Activated B cell treated with CpG ODN at 0.5 μM for 24 hours (primary cell): ENCODE data around the gene DOC2B. TPM values are rescaled to one million over a fixed set of nuclear protein-coding genes. Genes with fewer than 3 reads are reported as not detected.
"Not testable (repeated sequence)": the region's sequence is repeated elsewhere in the genome, so short reads cannot be mapped to it uniquely, and the experiment has no call there.

ENCODE experiments used
- ATAC-seq: fragments of 200-7000 bp; cut with Tn5 transposase; one replicate; pipeline ENCODE4 v1.10.0; 2021; ENCODE audit warnings: low read depth, mild to moderate bottlenecking, moderate library complexity
- CTCF ChIA-PET: fragments of 350-600 bp; sonication (Branson Sonifier 250); formaldehyde crosslinking; loops from one replicate; lab custom pipeline; 2021; ENCODE audit warnings: antibody characterized with exemption; lab: Charles Lee
- POLR2A ChIA-PET: fragments of 350-600 bp; sonication (Branson Sonifier 250); formaldehyde crosslinking; loops from one replicate; lab custom pipeline; 2021; ENCODE audit warnings: antibody characterized with exemption; lab: Charles Lee
- DNase-seq: peaks from one replicate; pipeline ENCODE4 v3.0.0; 2022
- H3K27ac Mint-ChIP-seq: one replicate; pipeline ENCODE4 v1.8.0; 2020; ENCODE audit warnings: mixed read lengths
- H3K27me3 Mint-ChIP-seq: one replicate; pipeline ENCODE4 v1.8.0; 2021; ENCODE audit warnings: mixed read lengths
- H3K36me3 Mint-ChIP-seq: one replicate; pipeline ENCODE4 v1.8.0; 2021; ENCODE audit warnings: low read depth, mixed read lengths
- H3K4me1 Mint-ChIP-seq: one replicate; pipeline ENCODE4 v1.8.0; 2021; ENCODE audit warnings: mixed read lengths
- H3K4me3 Mint-ChIP-seq: one replicate; pipeline ENCODE4 v1.8.0; 2020; ENCODE audit warnings: mild to moderate bottlenecking, mixed read lengths
- H3K9me3 Mint-ChIP-seq: one replicate; pipeline ENCODE4 v1.8.0; 2020; ENCODE audit warnings: mixed read lengths
- CTCF ChIP-seq: fragments of 200-600 bp; IDR thresholded peaks from one replicate; pipeline ENCODE4 v1.8.0; 2022; ENCODE audit warnings: antibody characterized with exemption, mild to moderate bottlenecking
- intact Hi-C: fragments of 100-400 bp; cut with micrococcal nuclease; formaldehyde crosslinking; loops from one replicate; pipeline ENCODE4 v1.15.1; 2024
- total RNA-seq: library from RNA; stranded (reverse); gene quantifications from 2 replicates; pipeline ENCODE4 v1.2.3, GENCODE V29; 2022

DOC2B gene
- total RNA-seq, 1 donor from 2014 or later, result not detected

- DNase-seq, result no peak
- CTCF ChIA-PET, result no interaction called here
Measured at GRCh38 chr17:173166-173911, 8.1 kb downstream of the DOC2B start.

GRCh38 chr17:172401-172800, 9.0 kb downstream of the DOC2B start:
- ChIA-PET CTCF (no interaction called here), POLR2A (no interaction called here)
- intact Hi-C loops, result no loop called here
- H3K4me3 Mint-ChIP-seq, result no peak overlapping the region
- no peak overlapping the region for H3K27ac Mint-ChIP-seq
- DNase-seq (no peak), ATAC-seq (no peak)
- H3K4me1 Mint-ChIP-seq, result no peaks in the 10 kb centered on the region
- TF ChIP-seq CTCF, result no peak
- no peaks in the 10 kb centered on the region for H3K9me3 Mint-ChIP-seq
- H3K36me3 Mint-ChIP-seq, result no peaks in the 10 kb centered on the region
- peaks cover 6% of the 10 kb centered on the region for H3K27me3 Mint-ChIP-seq

More at GRCh38 chr17:173166-173911, 8.1 kb downstream of the DOC2B start:
- H3K9me3 Mint-ChIP-seq, result no peaks in the 10 kb centered on the region
- POLR2A ChIA-PET, result no interaction called here
- intact Hi-C loops, result no loop called here
- TF ChIP-seq CTCF, result no peak
- no peak overlapping the region for H3K27ac Mint-ChIP-seq
- no peak for ATAC-seq
- no peak overlapping the region for H3K4me3 Mint-ChIP-seq
- no peaks in the 10 kb centered on the region for H3K4me1 Mint-ChIP-seq
- no peaks in the 10 kb centered on the region for H3K36me3 Mint-ChIP-seq
- peaks cover 10% of the 10 kb centered on the region for H3K27me3 Mint-ChIP-seq

- Mint-ChIP-seq H3K36me3 (no peaks in the 10 kb centered on the region), H3K4me3 (no peak overlapping the region), H3K27me3 (peaks cover 6% of the 10 kb centered on the region), H3K27ac (no peak overlapping the region), H3K4me1 (no peaks in the 10 kb centered on the region), H3K9me3 (no peaks in the 10 kb centered on the region)
- intact Hi-C loops, result no loop called here
- CTCF ChIA-PET, result no interaction called here
- no peak for DNase-seq
- TF ChIP-seq CTCF, result no peak
- POLR2A ChIA-PET, result no interaction called here
- no peak for ATAC-seq
Measured at GRCh38 chr17:171871-172270, 9.6 kb downstream of the DOC2B start.

DNA sequence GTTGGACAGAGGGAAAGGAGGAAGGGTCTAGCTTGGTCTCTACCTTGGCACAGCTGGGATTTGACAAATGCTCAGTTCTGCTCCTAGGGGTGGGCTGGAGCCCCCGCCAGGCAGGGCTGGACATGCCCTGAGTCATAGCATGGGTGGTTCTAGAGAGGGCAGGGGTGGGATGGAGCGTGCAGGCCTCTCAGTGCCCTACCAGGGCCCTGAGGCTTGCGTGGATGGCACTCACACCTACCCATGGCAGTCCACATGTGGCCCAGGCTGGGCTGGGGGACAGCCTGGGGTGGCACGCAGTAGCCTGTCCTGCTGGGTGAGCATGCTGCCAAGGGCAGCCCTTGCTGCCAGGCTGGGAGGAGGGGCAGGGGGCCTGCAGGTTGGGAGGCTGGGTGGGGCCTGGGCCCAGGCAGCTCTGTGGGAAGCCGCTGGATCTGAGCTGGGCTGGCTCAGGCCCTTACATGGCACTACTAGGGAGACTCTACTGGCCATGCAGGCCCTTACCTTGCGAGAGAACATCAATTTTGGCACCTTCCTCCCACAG, 11.2 kb downstream of the DOC2B start:
- H3K27me3 Mint-ChIP-seq, result peaks cover 6% of the 10 kb centered on the region
- H3K4me1 Mint-ChIP-seq, result no peaks in the 10 kb centered on the region
- no peak for ATAC-seq
- intact Hi-C loops, result no loop called here
- CTCF ChIA-PET, result no interaction called here
- DNase-seq, result no peak
- POLR2A ChIA-PET, result no interaction called here
- no peak for TF ChIP-seq CTCF
- no peaks in the 10 kb centered on the region for H3K9me3 Mint-ChIP-seq
- H3K4me3 Mint-ChIP-seq, result no peak overlapping the region
- H3K36me3 Mint-ChIP-seq, result no peaks in the 10 kb centered on the region
- no peak overlapping the region for H3K27ac Mint-ChIP-seq

DNA sequence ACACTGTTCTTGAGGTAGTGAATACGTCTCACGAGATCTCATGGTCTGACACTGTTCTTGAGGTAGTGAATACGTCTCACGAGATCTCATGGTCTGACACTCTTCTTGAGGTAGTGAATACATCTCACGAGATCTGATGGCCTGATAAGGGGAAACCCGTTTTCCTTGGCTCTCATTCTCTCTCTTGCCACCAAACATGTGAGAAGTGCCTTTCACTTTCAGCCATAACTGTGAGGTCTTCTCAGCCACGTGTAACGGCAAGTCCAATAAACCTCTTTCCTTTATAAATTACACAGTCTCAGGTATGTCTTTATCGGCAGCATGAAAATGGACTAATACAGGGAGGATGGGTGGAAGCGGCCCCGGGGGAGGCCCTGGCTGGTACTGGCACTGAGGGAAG, 12.8 kb downstream of the DOC2B start:
- H3K27ac Mint-ChIP-seq, result not testable (repeated sequence)

More for the DNA sequence above, 12.8 kb downstream of the DOC2B start:
- H3K9me3 Mint-ChIP-seq, H3K27me3 Mint-ChIP-seq, intact Hi-C loops, DNase-seq, ATAC-seq, H3K4me1 Mint-ChIP-seq, H3K36me3 Mint-ChIP-seq, CTCF ChIA-PET, POLR2A ChIA-PET, H3K4me3 Mint-ChIP-seq: not testable (repeated sequence)
